Neural cell (in vitro differentiated cells): ENCODE data around the gene CDCA7L.

ENCODE experiments used
- EP300 ChIP-seq: fragments of 450-650 bp; conservative IDR thresholded peaks from 2 replicates; pipeline ENCODE4 v1.6.1; 2014; ENCODE audit warnings: antibody characterized with exemption, mild to moderate bottlenecking, moderate library complexity; ENCODE audit not compliant: poor library complexity, severe bottlenecking
- EZH2 ChIP-seq: fragments of 200-600, 300-800 bp; shearing (Covaris generic), sonication (generic); IDR thresholded peaks from 2 replicates; pipeline ENCODE4 v1.6.1; 2014; ENCODE audit warnings: antibody characterized with exemption, low read length, borderline replicate concordance, mild to moderate bottlenecking; ENCODE audit not compliant: insufficient read depth, poor library complexity, severe bottlenecking
- MXI1 ChIP-seq: fragments of 450-650 bp; conservative IDR thresholded peaks from 2 replicates; pipeline ENCODE4 v1.6.1; 2014; ENCODE audit warnings: antibody characterized with exemption, mild to moderate bottlenecking; ENCODE audit not compliant: poor library complexity, severe bottlenecking
- POLR2AphosphoS5 ChIP-seq: IDR thresholded peaks from 2 replicates; pipeline ENCODE4 v1.6.1; 2012
- SMC3 ChIP-seq: fragments of 450-650 bp; conservative IDR thresholded peaks from 2 replicates; pipeline ENCODE4 v1.6.1; 2014; ENCODE audit warnings: antibody characterized with exemption, mild to moderate bottlenecking, moderate library complexity; ENCODE audit not compliant: poor library complexity
- TAF1 ChIP-seq: IDR thresholded peaks from 2 replicates; pipeline ENCODE4 v1.6.1; 2012; ENCODE audit warnings: low read depth
- TF ChIP-seq, protein P1 (sequence below): fragments of 450-650 bp; IDR thresholded peaks from 2 replicates; pipeline ENCODE4 v1.5.1; 2014; ENCODE audit warnings: antibody characterized with exemption, mild to moderate bottlenecking, moderate library complexity; ENCODE audit not compliant: poor library complexity, severe bottlenecking
- TF ChIP-seq, protein P2 (sequence below): IDR thresholded peaks from 2 replicates; pipeline ENCODE4 v1.6.1; 2012; ENCODE audit warnings: borderline replicate concordance

DNA sequence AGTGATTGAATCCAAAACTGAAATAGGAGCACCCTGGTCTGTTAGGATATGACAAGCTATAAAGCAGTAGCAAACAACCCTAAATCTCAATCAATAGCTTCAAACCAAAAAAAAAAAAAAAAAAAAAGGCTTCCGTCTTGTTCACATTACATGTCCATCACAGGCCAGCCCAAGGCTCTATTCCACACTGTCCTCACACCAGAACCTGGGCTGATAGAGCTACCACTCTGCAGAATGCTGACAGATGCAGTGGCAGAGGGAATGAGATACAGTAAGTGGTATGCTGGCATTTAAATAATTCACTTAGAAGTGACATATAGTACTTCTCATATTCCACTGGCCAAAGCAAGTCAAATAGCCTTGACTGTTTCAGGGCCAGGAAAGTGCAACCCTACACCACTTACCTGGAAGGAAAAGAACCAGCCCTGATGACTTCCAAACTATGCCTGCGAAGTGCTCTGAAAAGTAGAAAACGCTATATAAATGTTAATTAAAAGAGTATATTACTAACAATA, 5.8 kb downstream of the CDCA7L start:
- TF ChIP-seq EZH2 (no peak), POLR2AphosphoS5 (no peak), MXI1 (no peak), EP300 (no peak), TAF1 (no peak), SMC3 (no peak)
- TF ChIP-seq, protein P1, sequence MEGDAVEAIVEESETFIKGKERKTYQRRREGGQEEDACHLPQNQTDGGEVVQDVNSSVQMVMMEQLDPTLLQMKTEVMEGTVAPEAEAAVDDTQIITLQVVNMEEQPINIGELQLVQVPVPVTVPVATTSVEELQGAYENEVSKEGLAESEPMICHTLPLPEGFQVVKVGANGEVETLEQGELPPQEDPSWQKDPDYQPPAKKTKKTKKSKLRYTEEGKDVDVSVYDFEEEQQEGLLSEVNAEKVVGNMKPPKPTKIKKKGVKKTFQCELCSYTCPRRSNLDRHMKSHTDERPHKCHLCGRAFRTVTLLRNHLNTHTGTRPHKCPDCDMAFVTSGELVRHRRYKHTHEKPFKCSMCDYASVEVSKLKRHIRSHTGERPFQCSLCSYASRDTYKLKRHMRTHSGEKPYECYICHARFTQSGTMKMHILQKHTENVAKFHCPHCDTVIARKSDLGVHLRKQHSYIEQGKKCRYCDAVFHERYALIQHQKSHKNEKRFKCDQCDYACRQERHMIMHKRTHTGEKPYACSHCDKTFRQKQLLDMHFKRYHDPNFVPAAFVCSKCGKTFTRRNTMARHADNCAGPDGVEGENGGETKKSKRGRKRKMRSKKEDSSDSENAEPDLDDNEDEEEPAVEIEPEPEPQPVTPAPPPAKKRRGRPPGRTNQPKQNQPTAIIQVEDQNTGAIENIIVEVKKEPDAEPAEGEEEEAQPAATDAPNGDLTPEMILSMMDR: no peak
- TF ChIP-seq, protein P2, sequence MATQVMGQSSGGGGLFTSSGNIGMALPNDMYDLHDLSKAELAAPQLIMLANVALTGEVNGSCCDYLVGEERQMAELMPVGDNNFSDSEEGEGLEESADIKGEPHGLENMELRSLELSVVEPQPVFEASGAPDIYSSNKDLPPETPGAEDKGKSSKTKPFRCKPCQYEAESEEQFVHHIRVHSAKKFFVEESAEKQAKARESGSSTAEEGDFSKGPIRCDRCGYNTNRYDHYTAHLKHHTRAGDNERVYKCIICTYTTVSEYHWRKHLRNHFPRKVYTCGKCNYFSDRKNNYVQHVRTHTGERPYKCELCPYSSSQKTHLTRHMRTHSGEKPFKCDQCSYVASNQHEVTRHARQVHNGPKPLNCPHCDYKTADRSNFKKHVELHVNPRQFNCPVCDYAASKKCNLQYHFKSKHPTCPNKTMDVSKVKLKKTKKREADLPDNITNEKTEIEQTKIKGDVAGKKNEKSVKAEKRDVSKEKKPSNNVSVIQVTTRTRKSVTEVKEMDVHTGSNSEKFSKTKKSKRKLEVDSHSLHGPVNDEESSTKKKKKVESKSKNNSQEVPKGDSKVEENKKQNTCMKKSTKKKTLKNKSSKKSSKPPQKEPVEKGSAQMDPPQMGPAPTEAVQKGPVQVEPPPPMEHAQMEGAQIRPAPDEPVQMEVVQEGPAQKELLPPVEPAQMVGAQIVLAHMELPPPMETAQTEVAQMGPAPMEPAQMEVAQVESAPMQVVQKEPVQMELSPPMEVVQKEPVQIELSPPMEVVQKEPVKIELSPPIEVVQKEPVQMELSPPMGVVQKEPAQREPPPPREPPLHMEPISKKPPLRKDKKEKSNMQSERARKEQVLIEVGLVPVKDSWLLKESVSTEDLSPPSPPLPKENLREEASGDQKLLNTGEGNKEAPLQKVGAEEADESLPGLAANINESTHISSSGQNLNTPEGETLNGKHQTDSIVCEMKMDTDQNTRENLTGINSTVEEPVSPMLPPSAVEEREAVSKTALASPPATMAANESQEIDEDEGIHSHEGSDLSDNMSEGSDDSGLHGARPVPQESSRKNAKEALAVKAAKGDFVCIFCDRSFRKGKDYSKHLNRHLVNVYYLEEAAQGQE: no peak
